ENCODE data around the gene GAD1.

Gene GAD1

GRCh38 chr2:170846314-170846713 is 29.6 kb downstream of the GAD1 start:
- DNase-seq: no peak

DNA sequence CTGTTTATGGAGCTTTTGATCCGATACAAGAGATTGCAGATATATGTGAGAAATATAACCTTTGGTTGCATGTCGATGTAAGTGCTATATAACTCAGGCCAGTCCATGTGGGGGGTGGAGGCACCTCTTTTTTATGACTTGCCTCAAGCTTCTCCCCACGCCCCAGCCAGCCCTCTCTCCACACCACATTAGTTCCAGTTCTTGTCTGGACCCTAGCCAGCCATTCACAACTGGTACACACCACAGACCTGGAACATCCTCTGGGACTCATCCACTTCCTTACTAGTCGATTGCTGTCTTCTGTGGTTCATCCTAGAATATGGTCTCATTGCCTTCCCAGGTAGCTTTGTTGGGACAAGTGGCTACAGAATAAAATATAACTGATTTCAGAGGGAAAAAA is 31.0 kb downstream of the GAD1 start:
- no peak for DNase-seq

- no peak for DNase-seq
Observed at GRCh38 chr2:170848587-170848986, 31.9 kb downstream of the GAD1 start.

- no peak for DNase-seq
Observed at GRCh38 chr2:170850251-170850650, 33.6 kb downstream of the GAD1 start.

DNA sequence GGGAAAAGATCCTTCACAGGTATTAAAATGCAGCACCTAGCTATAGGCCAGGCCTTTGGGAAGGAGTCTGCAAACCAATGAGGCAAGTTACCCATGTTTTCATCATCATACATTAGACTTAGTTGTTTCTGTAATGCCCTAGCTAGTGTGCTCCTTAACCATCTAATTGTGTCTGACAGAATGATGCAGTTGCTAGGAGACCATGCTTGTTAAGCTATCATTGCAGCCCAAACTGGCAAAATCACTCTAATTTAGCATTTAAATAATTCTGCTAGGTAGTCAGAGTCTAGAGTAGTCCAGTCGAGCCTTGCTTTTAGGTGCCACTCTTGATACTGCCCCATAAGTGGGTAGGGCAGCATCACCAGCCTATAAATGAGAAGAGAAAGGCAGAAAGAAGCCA is 34.9 kb downstream of the GAD1 start:
- no peak for DNase-seq

- DNase-seq: no peak
Observed at GRCh38 chr2:170856066-170856465, 39.4 kb downstream of the GAD1 start.

DNA sequence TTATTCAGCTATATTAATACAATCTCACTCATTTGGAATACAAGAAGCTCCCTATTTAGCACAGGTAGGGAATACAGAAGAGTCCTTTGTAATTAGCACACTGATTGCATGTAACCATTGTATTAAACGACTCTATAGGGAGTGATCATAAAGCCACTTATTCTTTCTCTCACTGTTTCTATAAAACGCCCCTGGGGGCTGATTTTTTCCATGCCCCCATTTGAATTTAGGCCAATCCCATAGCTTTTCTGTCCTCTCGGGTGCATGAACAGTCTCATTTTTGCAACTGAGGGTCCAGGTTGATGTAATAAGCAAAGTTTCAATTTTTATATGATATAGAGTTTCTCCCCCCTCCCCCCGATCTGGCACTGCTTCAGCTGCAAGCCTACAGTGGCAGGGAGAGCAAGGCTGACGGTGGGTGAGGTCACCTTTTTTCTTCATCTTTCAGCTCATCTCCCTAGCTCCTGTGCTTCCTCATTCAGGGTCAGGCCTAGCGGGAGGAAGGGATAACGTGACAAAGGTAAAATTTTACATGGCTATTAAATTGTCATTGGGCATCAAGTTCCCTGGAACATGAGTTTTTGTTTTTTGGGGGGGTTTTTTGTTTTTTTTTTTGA is 45.7 kb downstream of the GAD1 start:
- no peak for DNase-seq

DNA sequence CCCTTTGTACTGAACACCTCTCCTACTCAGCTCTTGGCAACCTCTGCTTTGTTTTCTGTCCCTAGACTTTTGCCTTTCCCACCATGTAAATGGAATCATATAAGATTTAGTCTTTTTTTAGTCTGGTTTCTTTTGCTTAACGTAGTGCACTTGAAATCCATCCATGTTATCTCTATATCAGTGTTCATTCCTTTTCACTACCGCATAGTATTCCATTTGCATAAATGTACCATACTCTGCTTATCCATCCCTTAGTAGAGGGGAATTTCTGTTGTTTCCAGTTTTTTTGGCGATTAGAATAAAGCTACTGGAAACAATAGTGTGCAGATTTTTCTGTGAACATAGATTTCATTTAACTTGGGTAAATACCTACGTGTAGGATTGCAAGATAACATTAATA is 46.4 kb downstream of the GAD1 start:
- no peak for DNase-seq

GRCh38 chr2:170869036-170869435 is 52.3 kb downstream of the GAD1 start:
- DNase-seq: no peak

DNA sequence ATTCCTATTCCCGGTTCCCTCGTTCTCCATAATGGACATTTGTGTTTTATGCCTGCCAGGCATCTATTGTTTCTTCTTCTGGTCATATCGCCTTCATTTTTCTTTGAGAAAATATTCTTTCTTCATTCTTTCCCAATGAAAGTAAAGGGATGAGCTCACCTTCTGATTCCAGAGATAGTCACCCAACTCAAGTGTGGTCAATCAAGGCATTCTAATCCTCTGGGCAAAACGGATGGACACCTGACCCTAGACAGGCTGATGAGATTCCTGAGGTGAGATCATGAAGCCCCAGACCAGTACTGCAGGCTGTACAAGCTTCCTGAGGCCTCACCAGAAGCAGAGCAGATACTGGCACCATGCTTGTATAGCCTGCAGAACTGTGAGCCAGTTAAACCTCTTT is 52.8 kb downstream of the GAD1 start:
- DNase-seq: no peak

GRCh38 chr2:170873035-170873692 is 56.5 kb downstream of the GAD1 start:
- DNase-seq: peak; percentile 73

DNA sequence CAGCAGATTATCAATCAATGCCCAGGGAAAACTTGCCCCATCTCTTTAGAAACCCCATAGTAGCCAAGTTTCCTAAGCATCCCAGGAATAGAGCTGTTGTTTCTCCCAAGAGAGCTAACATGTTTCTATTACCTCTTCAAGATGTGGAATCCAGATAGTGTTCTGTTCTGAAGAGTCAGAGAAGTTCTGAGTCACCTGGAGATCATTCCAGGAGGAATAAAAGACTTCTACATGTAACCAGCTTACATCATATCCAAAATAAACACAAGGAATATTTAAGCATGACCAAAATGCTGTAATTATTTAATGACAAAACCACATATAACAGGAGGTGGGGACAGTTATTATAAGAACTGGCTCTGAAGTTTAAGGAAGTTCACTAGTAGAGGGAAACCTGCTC is 61.4 kb downstream of the GAD1 start:
- DNase-seq: no peak

- no peak for DNase-seq
Observed at GRCh38 chr2:170878505-170878904, 61.8 kb downstream of the GAD1 start.

DNA sequence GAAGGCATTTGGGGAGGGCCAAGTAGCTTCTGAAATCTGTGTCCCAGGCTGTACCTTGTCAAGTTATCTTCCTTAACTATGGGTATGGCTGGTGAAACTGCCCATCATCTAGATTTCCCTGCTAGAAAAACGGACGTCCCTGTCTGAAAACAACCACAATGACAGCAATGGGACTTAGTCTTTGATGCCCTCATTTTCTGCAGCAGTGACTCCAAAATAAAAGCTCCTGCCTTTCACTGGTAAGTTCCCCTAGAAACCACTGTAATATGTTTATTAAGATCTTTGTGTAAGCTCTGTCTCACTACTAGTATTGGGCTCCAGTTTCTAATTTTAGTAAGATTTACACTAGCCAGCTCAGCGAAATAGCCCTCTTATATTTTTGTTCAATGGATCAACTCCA is 65.2 kb downstream of the GAD1 start:
- DNase-seq: no peak

GRCh38 chr2:170882758-170883157 is 66.1 kb downstream of the GAD1 start:
- DNase-seq: no peak

- DNase-seq: no peak
Observed at GRCh38 chr2:170883683-170884082, 67.0 kb downstream of the GAD1 start.

GRCh38 chr2:170885130-170885791 is 68.6 kb downstream of the GAD1 start:
- DNase-seq: no peak

DNA sequence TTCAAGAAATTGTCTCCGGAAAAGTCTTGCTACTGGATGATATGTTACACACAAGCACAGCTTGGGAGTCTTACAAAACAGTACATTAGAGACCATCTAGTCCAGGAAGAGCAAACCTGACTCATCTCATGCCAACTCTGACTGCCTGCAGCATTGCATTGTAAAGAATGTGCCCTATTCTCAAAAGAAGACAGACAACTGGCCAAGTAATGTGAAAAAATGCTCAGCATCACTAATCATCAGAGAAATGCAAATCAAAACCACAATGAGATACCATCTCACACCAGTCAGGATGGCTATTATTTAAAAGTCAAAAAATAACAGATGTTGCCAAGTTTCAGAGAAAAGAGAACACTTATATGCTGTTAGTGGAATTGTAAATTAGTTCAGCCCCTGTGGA is 69.7 kb downstream of the GAD1 start:
- DNase-seq: no peak

DNA sequence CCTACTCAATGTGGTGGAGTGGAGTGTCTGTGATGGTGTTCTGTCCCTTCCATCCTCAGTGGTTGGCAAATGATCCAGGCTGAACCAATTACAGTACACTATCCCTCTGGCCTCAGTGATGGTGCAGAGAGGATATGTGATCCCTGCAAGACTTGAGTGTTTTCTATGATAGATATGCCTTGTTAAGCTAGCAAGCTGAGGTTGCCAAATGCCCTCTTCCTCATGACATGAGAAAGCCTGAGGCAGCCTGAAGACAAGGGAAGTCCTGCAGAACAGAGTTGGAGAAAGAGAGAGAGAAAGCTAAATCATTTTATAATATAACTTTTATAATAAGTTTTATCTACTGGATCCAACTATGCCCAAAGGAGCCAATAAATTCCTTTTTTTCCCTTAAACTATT is 70.8 kb downstream of the GAD1 start:
- no peak for DNase-seq

DNA sequence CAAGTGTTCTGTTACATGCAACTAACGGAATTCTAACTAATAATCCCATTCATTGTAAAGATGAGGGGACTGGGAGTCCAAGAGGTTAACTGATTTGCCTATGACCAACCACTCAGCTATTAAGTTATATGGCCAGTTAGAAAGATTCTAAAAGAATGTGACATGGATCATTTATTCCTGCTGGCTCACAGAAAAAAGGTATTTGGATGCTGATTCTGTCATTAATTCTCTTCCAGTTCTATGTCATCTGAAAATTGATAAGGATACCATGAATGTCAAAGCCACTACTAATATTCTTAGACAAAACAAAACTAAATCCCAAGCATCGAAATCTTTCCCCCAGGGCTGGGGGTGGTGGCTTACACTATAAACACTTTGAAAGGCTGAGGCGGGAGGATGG is 71.2 kb downstream of the GAD1 start:
- no peak for DNase-seq

- DNase-seq: no peak
Observed at GRCh38 chr2:170891893-170892292, 75.2 kb downstream of the GAD1 start.

GRCh38 chr2:170892391-170892951 is 75.8 kb downstream of the GAD1 start:
- DNase-seq: no peak

DNA sequence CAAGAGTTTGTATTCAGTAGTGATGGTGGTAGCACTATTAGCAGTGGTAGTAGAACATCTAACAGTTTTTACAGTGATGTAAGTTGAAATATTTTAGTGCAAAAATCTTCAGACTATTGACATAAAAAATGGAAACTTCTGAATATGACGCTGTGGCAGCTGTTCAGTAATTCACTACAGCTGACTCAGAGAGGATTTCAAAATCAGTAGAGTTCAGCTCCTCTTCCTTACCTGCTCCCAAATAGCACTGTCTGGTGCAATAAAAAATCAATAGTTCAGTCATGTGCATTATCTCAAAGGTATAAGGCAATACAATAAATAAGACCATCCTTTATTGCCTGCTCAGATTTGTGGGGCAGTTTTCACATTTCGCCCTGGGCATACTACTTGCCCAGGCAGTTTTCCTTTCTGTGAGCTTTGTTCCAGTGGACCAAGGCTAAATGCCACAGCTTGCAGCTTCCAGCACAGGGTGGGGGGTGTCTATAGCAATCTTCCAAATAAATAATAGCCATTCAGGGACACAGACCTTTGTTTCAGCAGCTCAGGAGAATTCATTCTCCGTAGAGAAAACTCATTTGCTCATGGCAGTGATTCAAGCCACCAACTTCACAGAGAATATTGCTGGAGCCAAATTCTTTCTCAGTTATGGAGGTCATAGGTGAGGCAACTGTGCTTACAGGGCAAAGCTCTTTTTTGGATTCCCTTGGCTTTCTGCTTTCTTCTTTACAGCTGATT is 78.5 kb downstream of the GAD1 start:
- no peak for DNase-seq

DNA sequence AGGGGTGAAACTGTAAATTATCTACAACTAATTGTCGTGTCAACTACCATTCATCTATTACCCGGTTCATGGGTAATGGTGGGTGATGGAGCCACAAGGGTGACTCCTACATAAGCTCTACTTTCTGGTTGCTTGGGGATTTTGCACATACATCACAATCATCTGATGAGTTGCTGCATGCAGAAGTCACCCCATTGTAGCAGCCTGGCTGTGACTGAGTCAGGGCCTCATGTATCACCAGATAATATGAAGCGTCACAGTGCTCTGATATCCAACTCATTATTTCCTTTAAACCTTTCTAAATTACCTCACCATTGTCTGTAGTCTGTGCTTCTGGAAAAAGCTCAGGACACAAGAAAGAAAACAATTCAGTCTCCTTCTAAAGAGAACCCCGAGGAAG is 79.9 kb downstream of the GAD1 start:
- DNase-seq: no peak
